Skin epidermis (tissue), 12 donors: ENCODE results near the gene CEMIP2.
"Not testable (repeated sequence)": the region's sequence is repeated elsewhere in the genome, so short reads cannot be mapped to it uniquely, and the experiment has no call there.

Experiments
- H3K27ac ChIP-seq, 21 experiments: fragments of 200-600 bp; sonication (generic) in 11 of 21; one replicate each; pipeline ENCODE4 v1.5.0; 2020; ENCODE audit warnings: mild to moderate bottlenecking in 3 of 21, inconsistent platforms in 2 of 21, moderate library complexity in 2 of 21
- H3K4me3 ChIP-seq, 7 experiments: fragments of 200-600 bp; sonication (generic) in 2 of 7; one replicate each; pipeline ENCODE4 v1.5.0; 2020; ENCODE audit warnings: inconsistent platforms in 2 of 7, mild to moderate bottlenecking in 2 of 7, moderate library complexity in 1 of 7

CEMIP2 gene

DNA sequence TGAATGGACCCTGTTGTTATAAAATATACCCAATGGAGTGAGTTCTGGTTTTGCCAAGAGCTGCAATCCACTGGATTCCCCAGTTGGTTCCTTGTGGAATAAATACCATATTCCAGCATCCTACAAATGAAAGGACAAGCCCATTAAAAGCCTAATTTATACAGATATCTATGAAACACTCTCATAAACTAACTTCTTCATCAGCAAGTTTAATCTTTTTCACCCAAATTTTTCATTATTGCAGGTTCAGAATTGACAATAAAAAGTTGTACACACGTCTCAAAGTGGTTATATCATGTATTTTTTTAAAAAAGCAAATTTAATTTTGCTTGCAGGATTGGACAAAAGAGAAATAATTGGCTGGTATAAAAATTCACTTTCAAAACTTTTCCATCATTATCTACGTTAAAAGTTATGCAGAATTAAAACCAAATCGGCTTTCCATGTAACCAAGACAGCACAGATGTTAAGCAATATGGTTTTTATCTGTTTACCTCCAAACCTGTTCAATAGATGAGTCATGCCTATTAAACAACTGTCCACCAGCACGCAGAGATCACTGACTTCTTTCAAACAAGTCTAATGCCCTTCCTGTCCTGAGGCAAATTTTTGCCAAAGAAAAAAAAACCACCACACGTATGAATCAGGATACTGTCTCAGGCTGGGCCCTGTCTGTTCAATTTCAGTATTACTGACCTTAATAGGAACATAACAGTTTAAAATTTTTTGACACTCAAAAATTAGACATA lies 42.5 kb downstream of the CEMIP2 start:
- no peak overlapping the region for H3K27ac ChIP-seq
- H3K4me3 ChIP-seq: no peak overlapping the region

DNA sequence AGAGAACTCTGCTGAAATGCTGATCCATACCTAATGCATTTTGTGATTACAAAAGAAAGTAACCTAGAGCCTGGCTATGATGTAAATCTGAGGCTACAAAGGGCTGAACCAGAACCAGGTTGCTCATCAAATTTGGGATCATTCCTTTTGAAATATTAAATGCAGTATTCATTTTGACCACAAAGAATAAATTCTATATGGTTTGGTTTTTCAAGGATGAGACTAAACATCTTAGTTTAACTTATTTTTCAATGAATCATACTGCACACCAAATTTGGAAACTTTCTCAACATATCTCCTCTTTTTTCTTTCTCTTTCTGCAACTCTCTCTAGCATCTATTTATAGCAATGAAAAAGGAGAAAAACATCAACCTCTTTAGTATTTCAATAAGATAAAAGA lies 46.5 kb downstream of the CEMIP2 start:
- no peak overlapping the region for H3K27ac ChIP-seq
- H3K4me3 ChIP-seq: no peak overlapping the region

DNA sequence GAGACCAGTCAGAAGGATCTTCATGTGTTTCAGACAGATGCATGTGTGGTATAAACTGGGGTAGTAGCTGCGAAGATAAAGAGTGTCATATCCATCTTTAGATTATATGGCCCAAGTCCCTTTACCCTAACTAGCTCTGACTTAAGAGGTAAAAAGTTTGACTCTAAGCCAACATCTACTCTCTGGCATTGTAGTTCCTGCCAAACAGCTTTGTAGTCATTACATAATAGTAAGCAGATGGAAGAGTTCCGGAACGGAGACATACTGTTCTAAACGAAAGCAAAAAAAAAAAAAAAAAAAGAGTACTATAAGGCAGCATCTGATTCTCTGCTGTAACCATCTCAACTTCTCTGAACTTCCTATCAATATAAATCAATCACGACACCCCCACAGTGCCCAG lies 48.8 kb downstream of the CEMIP2 start:
- Histone ChIP-seq H3K27ac (no peak overlapping the region), H3K4me3 (no peak overlapping the region)

DNA sequence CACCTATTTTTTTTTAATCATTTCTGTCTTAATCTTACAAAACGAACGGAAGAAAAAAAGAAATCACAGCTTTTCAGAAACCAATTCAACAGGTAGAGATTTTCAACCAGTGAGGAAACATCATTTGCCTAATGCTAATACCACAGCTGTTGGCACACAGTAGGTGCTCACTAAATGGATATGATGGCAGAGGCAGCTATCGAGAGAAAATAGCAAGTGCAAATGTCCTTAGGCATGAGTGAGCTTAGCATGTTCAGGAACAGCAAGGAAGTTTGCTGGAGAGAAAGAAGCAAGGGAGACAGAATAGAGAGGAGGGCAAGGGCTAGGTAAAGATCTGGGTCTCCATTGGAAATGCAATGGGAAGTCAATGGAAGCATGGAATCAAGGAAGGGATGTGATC lies 49.2 kb downstream of the CEMIP2 start:
- Histone ChIP-seq H3K4me3 (no peak overlapping the region), H3K27ac (no peak overlapping the region)

DNA sequence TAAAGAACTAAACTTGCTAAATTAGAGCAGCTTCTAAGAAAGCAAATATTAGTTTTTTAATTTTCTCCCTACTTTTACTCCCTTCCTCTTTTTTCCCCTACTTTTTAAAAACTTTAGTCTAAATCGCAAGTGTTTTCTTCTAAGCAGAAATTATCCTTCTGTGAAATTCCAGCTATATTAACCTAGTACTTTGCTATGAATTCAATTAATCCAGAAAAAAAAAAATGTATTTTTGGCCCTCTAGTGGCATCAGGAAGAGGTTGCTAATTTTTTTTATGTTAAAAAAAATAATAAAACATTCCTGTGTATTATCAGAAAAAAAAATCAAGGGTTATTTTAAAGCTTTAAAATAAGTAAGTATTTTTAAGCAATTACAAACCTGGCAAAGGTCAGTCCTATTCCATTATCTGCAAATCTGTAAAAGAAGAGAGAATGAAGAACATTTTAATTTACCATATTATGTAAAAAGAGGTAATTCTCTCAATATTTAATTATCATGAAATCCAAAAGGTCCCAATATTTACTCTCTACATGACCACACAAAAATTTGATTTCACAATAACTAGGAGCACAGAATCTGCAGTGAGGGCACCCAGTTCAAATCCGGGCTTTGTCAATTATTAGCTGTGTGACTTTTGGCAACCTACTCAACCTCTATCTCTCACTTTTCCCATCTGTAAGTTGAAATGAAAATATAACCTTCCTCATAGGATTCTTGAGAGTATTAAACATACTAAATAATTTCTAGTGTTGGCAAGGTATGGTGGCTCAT lies 52.0 kb downstream of the CEMIP2 start:
- Histone ChIP-seq H3K4me3 (no peak overlapping the region), H3K27ac (no peak overlapping the region)

DNA sequence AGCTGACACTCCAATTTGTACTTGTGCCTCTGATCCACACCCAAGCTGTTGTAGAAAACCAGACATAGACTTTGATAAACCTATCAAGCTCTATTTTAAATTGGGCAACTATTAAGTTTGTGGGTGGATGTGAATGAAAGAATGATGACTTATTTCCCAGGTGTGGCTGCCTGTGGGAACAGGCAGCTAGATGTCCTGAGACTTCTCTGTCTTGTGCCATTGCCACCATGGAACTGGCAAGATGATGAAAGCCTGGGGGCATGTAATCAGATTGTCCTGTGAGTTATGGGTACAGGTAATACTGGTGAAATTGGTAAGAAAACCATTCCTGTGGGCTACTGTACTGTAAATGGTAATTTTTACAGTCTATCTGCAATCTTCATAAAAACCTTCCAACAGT lies 57.5 kb downstream of the CEMIP2 start:
- peak overlapping the region in 6 of 21 experiments; percentile 1 to 77 (median 44) for H3K27ac ChIP-seq
- no peak overlapping the region for H3K4me3 ChIP-seq

DNA sequence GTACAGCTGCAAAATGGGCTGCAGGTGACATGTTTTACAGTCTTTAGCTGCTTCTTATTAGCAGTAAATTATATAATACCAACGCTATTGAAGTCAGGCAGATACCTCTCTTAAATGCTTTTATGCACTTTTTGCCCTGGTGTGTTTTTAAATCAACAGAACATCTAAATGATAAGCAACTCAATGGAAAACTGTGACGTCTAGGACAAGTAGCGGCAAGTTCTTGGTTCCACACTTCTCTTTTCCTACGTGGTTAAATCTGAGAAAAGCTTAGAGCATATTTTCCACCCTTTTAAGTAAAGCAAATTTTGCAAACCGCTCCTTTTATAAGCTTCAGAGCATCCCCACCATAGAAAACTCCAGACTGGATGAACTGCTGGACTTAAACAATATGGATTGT lies 58.1 kb downstream of the CEMIP2 start:
- H3K4me3 ChIP-seq: no peak overlapping the region
- H3K27ac ChIP-seq: peak overlapping the region in 5 of 21 experiments; percentile 1 to 77 (median 47)

DNA sequence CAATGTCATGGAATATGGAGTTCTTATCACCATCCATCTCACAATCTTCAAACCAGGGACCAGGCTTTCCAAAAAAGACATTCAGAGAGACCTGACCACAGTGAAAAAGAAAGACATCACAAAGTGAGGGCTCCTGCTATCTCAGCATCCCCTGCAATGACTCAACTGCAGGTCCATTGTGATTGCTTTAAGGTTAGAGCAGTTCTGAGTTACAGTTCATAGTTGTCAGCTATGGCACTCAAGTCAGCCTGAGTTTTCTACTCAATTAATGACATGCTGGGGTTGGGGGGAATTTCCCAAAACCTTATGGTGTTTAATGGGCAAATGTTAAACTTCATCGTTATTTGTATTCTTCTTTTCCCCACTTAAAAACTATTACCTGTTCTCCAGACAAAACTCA lies 58.9 kb downstream of the CEMIP2 start:
- H3K4me3 ChIP-seq: no peak overlapping the region
- H3K27ac ChIP-seq: no peak overlapping the region

DNA sequence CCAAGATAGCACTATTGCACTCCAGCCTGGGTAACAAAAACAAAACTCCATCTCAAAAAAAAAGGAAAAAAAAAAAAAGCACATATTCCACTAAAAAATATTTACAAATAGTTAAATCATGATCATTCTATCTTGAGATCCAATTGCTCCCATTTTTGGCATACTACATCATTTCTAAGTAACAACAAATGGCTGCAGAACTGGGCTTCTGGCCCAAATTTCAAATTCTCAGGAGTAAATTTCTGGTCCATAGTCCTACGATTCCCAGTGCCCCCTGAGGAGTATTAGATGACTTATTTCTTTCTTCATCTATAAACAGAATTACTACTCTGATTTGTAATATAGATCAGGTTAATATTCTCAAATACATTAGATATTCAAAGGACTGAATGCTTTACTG lies 62.1 kb downstream of the CEMIP2 start:
- no peak overlapping the region for H3K4me3 ChIP-seq
- H3K27ac ChIP-seq: no peak overlapping the region

DNA sequence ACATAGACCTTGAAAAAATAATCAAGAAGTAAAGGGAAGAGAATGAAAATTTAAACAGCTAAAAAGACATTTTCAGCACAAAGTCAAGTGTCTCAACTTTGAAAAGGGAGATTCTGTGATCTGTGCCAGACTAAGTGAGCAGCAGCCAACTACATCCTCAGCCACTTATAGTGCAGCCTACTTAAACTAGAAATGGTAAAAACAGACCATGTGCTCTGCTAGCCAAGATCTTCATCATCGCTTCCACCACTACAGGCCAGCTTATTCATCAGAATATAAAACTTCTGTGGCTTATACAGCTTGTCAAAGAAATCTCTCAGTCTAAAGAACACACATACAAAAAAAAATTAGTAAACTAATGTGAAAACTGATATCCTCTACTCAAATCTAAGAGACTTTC lies 63.5 kb downstream of the CEMIP2 start:
- Histone ChIP-seq H3K27ac (peak overlapping the region in 1 of 21 experiments; percentile 13), H3K4me3 (no peak overlapping the region)

DNA sequence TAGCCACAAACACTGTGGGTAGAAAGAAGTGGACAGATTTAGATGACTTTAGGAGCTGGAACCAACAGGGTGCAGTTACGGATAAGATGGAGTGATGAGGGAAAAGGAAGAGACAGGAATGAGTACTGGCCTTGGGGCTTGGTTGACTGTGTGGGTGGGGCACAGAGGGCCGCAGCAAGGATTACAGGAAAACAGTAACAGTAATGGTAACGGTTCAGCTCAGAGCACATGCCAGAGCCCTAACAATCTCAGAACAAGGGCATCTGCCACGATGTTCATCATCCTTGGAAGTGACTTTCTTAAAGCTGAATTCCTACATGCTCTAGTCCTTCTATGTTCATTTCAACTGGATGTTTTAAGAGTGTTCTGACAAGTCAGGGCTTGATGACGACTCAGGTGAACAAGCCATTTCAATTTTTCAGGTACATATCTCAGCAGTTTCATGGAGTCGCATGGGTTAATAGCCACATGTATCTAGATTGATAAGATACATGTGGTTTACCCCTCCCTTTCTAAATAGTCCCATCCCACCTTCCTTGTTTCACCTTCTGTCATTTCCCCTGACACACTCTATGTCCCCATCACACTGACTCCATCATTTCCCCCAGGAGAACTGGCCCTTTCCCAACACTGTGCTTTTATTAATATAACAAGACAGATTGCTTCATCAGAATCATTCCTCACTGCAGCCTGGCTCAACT lies 65.0 kb downstream of the CEMIP2 start:
- peak overlapping the region in 1 of 21 experiments; percentile 29 for H3K27ac ChIP-seq
- H3K4me3 ChIP-seq: no peak overlapping the region

DNA sequence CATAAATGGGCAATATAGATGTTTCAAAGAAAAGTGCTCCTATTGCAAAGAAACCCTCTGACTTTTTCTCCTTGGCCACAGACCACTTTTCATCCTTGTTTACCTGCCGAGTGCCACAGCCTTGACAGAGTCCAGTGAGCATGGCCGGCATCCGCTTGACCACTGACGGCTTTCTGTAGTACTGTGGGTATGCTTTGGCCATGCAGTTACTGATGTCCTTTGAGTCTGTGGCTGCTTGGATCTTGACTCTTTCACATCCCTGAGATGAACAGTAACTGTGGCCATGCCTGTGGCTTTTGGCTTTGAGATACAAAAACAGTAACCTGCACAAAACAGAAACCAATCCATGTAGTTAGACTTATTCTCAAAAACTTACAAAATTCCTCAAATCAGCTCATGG lies 70.4 kb downstream of the CEMIP2 start:
- no peak overlapping the region for H3K4me3 ChIP-seq
- no peak overlapping the region for H3K27ac ChIP-seq

DNA sequence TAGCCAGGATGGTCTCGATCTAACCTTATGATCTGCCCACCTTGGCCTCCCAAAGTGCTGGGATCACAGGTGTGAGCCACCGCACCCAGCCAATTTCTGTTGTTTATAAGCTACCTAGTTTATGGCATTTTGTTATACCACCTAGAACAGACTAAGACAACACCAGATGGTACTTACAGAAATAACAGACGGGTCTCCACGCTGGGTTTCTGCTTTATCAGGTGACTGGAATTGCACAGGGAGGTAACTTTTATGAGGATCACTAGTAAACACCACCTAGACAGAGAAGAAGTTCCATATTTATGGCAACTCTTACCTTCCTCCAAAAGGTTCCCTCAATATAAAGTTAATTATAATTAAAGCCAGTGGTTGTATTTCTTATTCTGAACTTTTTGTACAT lies 74.0 kb downstream of the CEMIP2 start:
- Histone ChIP-seq H3K27ac (no peak overlapping the region), H3K4me3 (no peak overlapping the region)

DNA sequence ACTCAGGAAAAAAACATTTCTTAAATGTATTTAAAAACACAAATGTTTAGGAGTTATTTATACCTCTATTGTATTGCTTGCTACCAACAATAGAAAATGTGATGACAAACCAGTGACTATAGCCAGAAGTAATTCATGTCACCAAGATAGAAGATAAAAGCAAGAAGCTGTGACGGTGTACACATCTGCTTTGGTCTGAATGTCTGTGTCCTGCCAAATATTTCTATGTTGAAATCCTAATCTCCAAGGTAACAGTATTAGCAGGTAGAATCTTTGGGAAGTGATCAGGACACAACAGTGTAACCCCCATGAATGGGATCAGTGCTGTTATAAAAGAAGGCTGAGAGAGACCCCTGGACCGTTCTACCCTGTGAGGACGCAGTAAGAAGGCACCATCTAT lies 74.7 kb downstream of the CEMIP2 start:
- Histone ChIP-seq H3K4me3 (no peak overlapping the region), H3K27ac (no peak overlapping the region)

DNA sequence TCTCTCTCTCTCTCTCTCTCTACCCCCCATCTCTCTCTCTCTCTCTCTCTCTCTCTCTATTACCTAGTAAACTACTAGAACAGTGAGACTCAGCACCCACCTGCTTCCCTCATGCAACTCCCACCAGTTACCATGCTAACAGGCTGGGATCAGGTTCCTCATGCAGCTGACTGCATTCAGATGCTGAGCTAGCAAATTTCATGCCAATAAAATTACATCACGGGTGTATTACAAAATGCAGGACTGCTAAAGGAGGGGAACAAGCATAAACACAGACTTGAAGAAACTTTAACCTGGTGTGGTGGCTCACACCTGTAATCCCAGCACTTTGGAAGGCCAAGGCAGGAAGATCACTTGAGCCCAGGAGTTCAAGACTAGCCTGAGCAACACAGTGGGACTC lies 76.0 kb downstream of the CEMIP2 start:
- H3K27ac ChIP-seq: peak overlapping the region in 2 of 21 experiments; percentile 19 to 20
- no peak overlapping the region for H3K4me3 ChIP-seq

DNA sequence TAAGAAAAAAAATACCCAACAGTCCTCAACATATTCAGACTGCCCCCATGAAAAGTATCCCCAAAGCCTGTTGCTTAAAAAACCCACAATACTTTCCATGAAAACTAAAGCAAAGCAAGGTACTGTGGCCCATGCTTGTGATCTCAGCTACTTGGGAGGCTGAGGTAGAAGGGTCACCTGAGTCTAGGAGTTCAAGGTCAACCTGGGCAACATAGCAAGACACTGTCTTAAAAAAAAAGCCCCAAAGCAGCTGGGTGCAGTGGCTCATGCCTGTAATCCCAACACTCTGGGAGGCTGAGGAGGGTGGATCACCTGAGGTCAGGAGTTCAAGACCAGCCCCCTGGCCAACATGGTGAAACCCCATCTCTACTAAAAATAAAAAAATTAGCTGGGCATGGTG lies 76.7 kb downstream of the CEMIP2 start:
- peak overlapping the region in 1 of 21 experiments; percentile 19 for H3K27ac ChIP-seq
- not testable (repeated sequence) for H3K4me3 ChIP-seq

DNA sequence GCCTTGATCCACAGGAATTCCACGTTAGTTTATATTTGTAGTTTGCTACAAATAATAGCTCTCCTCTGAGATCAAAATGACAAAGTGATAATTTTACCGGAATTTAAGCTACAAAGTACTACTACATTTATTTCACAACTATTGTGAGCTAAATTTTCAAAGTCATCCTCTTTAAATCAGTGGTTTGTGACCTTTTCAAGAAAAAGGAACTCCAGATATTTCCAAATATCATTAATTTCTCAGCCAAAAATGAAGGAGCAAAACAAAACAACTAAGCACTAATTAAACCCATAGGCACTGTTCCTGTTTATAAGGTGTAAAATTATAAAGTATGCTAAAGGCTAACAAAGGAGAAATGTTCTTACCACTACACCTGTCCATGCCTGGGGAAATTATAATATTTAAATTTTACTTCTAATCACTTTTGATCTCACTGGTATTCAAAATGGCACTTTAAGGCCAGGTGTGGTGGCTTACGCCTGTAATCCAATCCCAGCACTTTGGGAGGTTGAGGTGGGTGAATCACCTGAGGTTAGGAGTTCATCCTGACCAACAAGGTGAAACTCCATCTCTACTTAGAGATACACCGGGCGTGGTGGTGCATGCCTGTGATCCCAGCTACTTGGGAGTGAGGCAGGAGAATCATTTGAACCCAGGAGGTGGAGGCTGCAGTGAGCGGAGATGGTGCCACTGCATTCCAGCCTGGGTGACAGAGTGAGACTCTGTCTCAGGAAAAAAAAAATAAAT lies 77.5 kb downstream of the CEMIP2 start:
- Histone ChIP-seq H3K27ac (peak overlapping the region in 4 of 21 experiments; percentile 3 to 57 (median 16)), H3K4me3 (no peak overlapping the region)

DNA sequence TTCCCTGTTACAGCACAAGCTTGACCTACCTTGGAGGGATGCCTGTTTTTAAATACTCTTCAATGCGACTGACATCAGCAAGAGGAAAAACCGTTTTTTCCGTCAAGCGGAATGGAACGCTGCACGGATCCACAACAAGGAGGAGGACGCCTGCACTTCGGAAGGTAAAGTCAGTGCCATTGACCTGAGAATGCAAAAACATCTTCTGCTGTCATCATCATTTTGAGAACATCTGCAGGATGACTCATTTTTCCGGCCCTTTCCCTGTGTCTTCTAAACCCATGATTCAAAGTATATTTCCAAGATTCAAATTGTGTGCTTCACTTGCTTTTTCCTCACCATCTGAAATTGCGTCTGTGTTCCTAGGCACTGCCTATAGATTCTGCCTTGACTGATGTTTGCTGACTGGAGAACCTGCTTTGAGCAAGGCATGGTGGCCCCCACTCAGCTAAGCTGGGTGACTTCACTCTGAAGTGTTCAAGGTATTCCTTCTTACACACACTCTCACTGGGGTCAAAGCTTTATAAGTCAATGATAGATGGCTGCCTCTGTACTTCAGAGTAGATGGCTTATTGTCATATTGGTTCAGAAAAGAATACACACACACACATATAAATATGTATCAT lies 78.1 kb downstream of the CEMIP2 start:
- H3K4me3 ChIP-seq: no peak overlapping the region
- peak overlapping the region in 4 of 21 experiments; percentile 3 to 57 (median 25) for H3K27ac ChIP-seq

DNA sequence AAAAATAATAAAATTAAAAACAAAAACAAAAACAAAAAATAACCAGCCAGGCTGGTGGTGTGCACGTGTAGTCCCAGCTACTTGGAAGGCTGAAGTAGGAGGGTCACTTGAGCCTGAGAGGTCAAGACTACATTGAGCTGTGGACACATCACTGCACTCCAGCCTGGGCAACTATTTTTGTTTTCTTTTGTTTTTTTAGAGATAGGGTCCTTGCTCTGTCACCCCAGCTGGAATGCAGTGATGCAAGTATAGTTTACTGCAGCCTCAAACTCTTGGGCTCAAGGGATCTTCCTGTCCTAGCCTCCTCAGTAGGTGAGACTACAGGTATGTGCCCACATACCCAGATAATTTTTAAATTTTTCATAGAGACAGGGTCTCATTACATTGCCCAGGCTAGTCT lies 80.6 kb downstream of the CEMIP2 start:
- Histone ChIP-seq H3K4me3 (no peak overlapping the region), H3K27ac (no peak overlapping the region)

DNA sequence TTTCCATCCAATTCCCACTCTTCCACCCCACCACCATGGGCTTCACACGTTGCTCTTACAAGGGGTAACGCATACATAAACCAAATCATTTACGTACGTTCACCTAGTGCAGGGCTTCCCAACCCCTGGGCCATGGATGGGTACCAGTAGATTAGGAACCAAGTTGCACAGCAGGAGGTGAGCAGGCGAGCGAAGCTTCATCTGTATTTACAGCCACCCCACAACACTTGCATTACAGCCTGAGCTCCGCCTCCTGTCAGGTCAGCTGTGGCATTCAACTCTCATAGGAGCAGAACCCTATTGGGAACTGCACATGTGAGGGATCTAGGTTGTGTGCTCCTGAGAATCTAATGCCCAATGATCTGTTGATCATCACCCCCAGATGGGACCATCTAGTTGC lies 82.3 kb downstream of the CEMIP2 start:
- H3K4me3 ChIP-seq: no peak overlapping the region
- H3K27ac ChIP-seq: peak overlapping the region in 1 of 21 experiments; percentile 7
